Measurements from ENCODE around the gene SIGLEC14.

DNA sequence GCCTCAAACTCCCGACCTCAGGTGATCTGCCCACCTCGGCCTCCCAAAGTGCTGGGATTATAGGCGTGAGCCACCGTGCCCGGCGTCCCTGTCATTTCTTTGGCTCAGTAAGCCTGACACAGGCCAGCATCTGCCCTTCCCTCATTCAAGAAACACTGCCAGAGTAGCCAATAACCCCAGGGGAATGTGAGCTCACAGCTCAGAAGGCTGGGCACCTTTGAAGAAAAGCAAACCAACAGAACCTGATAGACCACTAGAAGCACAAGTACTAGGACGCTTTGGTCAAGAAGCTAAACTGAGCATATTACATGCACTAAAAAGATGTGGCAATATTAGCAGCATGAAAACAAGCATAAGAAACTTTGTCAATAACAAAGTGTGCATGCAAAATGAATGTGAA, 30.6 kb downstream of the SIGLEC14 start:
- no peak for TF ChIP-seq FOSB (CRISPR knock-in tag; IDR thresholded peaks at IDR 0.05)
- TF ChIP-seq, protein P1, sequence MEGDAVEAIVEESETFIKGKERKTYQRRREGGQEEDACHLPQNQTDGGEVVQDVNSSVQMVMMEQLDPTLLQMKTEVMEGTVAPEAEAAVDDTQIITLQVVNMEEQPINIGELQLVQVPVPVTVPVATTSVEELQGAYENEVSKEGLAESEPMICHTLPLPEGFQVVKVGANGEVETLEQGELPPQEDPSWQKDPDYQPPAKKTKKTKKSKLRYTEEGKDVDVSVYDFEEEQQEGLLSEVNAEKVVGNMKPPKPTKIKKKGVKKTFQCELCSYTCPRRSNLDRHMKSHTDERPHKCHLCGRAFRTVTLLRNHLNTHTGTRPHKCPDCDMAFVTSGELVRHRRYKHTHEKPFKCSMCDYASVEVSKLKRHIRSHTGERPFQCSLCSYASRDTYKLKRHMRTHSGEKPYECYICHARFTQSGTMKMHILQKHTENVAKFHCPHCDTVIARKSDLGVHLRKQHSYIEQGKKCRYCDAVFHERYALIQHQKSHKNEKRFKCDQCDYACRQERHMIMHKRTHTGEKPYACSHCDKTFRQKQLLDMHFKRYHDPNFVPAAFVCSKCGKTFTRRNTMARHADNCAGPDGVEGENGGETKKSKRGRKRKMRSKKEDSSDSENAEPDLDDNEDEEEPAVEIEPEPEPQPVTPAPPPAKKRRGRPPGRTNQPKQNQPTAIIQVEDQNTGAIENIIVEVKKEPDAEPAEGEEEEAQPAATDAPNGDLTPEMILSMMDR (IDR thresholded peaks at IDR 0.05): no peak
- TF ChIP-seq RFX5 (IDR thresholded peaks at IDR 0.05): no peak
- TF ChIP-seq SMC3 (IDR thresholded peaks at IDR 0.05): no peak
- no peak for TF ChIP-seq REST (IDR thresholded peaks at IDR 0.05)
- TF ChIP-seq POLR2A (IDR thresholded peaks at IDR 0.05; ENCODE audit: low read length): no peak
- no peak for TF ChIP-seq BHLHE40 (IDR thresholded peaks at IDR 0.05; ENCODE audit: low read depth, low read length)
- TF ChIP-seq CEBPB (IDR thresholded peaks at IDR 0.05): no peak
